HEK293 (cell line): ENCODE measurements around the gene DPP6.

Experiments used
- CTCF ChIA-PET: fragments of 350-600 bp; formaldehyde crosslinking; extraction: SDS; loops from one replicate; lab custom pipeline; 2021; ENCODE audit warnings: antibody characterized with exemption; lab: Yijun Ruan, JAX
- POLR2A ChIA-PET: fragments of 300-600 bp; formaldehyde crosslinking; extraction: SDS; loops from one replicate; lab custom pipeline; 2020; ENCODE audit warnings: antibody characterized with exemption, inconsistent platforms; lab: Yijun Ruan, JAX
- H3K27ac ChIP-seq: fragments of 200-500 bp; sonication (Bioruptor generic); 2 replicates; pipeline ENCODE4 v1.5.1; 2014; ENCODE audit warnings: low read depth, low read length, control low read depth, inconsistent platforms; ENCODE audit errors: extremely low read depth
- H3K36me3 ChIP-seq, 2 experiments: fragments of 200-500 bp in 1 of 2; sonication (Bioruptor generic) in 1 of 2; 1 replicate in 1 of 2; 2 replicates in 1 of 2; pipeline ENCODE4 v1.5.1; 2014 to 2017; ENCODE audit warnings: inconsistent platforms in 2 of 2, low read length in 2 of 2; ENCODE audit not compliant: control insufficient read depth in 2 of 2, insufficient read depth in 1 of 2
- H3K4me1 ChIP-seq: fragments of 200-500 bp; sonication (Bioruptor generic); 2 replicates; pipeline ENCODE4 v1.5.1; 2014; ENCODE audit warnings: mild to moderate bottlenecking, low read length, inconsistent platforms; ENCODE audit not compliant: control insufficient read depth, insufficient read depth
- H3K4me3 ChIP-seq: 2 replicates; pipeline ENCODE4 v1.5.1; 2011; ENCODE audit warnings: low read depth, mild to moderate bottlenecking, control low read depth, low read length, moderate library complexity
- H3K9me3 ChIP-seq: fragments of 200-500 bp; sonication (Bioruptor generic); 2 replicates; pipeline ENCODE4 v1.5.1; 2014; ENCODE audit warnings: low read depth, low read length, inconsistent platforms; ENCODE audit not compliant: control insufficient read depth, insufficient read depth
- KLF9 ChIP-seq: fragments of 450-650 bp; formaldehyde crosslinking; IDR thresholded peaks from 2 replicates; pipeline ENCODE4 v1.5.1; 2016; ENCODE audit warnings: missing biosample characterization, missing genetic modification characterization, low read depth
- SCRT2 ChIP-seq: fragments of 450-650 bp; formaldehyde crosslinking; IDR thresholded peaks from 2 replicates; pipeline ENCODE4 v1.5.1; 2016; ENCODE audit warnings: missing biosample characterization, missing genetic modification characterization
- SETDB1 ChIP-seq: IDR thresholded peaks from one replicate; pipeline ENCODE4 v1.6.1; 2017; ENCODE audit warnings: mild to moderate bottlenecking, low read length, moderate library complexity, mixed read lengths; ENCODE audit not compliant: insufficient read length
- TRIM28 ChIP-seq: IDR thresholded peaks from 2 replicates; pipeline ENCODE4 v1.6.1; 2011; ENCODE audit warnings: low read length, control low read depth, borderline replicate concordance
- WT1 ChIP-seq: fragments of 450-650 bp; formaldehyde crosslinking; IDR thresholded peaks from 2 replicates; pipeline ENCODE4 v1.5.1; 2016; ENCODE audit warnings: missing biosample characterization, missing genetic modification characterization
- ZBTB20 ChIP-seq: fragments of 450-650 bp; formaldehyde crosslinking; IDR thresholded peaks from 2 replicates; pipeline ENCODE4 v1.5.1; 2016; ENCODE audit warnings: missing biosample characterization, missing genetic modification characterization
- ZFP41 ChIP-seq: fragments of 450-650 bp; formaldehyde crosslinking; IDR thresholded peaks from 2 replicates; pipeline ENCODE4 v1.5.1; 2016; ENCODE audit warnings: missing biosample characterization, missing genetic modification characterization, borderline replicate concordance
- ZNF214 ChIP-seq: fragments of 450-650 bp; formaldehyde crosslinking; IDR thresholded peaks from 2 replicates; pipeline ENCODE4 v1.5.1; 2017; ENCODE audit warnings: missing biosample characterization, mild to moderate bottlenecking, missing genetic modification characterization, borderline replicate concordance
- ZNF423 ChIP-seq: fragments of 450-650 bp; formaldehyde crosslinking; IDR thresholded peaks from 2 replicates; pipeline ENCODE4 v1.5.1; 2016; ENCODE audit warnings: missing biosample characterization, missing genetic modification characterization
- ZNF701 ChIP-seq: fragments of 450-650 bp; formaldehyde crosslinking; IDR thresholded peaks from 2 replicates; pipeline ENCODE4 v1.5.1; 2016; ENCODE audit warnings: missing biosample characterization, missing genetic modification characterization
- TF ChIP-seq, protein P1 (sequence below): fragments of 450-650 bp; formaldehyde crosslinking; IDR thresholded peaks from 2 replicates; pipeline ENCODE4 v1.5.1; 2016; ENCODE audit warnings: missing biosample characterization, missing genetic modification characterization
- TF ChIP-seq, protein P2 (sequence below): sonication (generic); formaldehyde crosslinking; IDR thresholded peaks from 2 replicates; pipeline ENCODE4 v1.8.1; 2022; ENCODE audit warnings: mild to moderate bottlenecking, moderate library complexity, missing genetic modification reagents
- TF ChIP-seq, protein P3 (sequence below): fragments of 450-650 bp; formaldehyde crosslinking; IDR thresholded peaks from 2 replicates; pipeline ENCODE4 v1.5.1; 2016; ENCODE audit warnings: missing biosample characterization, missing genetic modification characterization, low read depth
- TF ChIP-seq, protein P4 (sequence below): fragments of 450-650 bp; formaldehyde crosslinking; IDR thresholded peaks from 2 replicates; pipeline ENCODE4 v1.5.1; 2016; ENCODE audit warnings: missing biosample characterization, missing genetic modification characterization
- TF ChIP-seq, protein P5 (sequence below): fragments of 450-650 bp; formaldehyde crosslinking; conservative IDR thresholded peaks from 2 replicates; pipeline ENCODE4 v1.5.1; 2016; ENCODE audit warnings: low read depth, missing biosample characterization, missing genetic modification characterization

Gene DPP6

DNA sequence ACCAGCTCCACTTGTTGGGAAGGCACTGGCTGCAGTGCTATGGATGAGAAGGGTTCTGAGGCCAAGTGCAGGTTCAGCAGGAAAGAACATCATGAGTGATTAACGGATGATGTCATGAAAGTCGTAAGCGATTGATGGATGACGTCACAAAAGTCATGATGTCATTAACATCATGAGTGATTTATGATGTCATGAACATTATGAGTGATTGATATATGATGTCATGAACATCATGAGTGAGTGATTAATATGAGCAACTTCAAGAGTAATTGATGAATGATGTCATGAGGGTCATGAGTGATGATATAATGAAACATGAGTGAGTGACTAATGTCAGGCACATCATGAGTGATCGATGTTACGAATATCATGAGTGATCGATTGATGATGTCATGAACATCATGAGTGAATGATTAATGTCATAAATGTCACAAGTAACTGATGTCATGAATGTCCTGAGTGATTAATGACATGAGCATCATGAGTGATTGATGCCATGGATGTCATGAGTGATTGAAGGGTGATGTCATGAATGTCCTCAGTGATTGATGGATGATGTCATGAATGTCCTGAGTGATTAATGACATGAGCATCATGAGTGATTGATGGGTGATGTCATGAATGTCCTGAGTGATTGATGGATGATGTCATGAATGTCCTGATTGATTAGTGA is 765.2 kb downstream of the DPP6 start (continued):
- TF ChIP-seq, protein P1, sequence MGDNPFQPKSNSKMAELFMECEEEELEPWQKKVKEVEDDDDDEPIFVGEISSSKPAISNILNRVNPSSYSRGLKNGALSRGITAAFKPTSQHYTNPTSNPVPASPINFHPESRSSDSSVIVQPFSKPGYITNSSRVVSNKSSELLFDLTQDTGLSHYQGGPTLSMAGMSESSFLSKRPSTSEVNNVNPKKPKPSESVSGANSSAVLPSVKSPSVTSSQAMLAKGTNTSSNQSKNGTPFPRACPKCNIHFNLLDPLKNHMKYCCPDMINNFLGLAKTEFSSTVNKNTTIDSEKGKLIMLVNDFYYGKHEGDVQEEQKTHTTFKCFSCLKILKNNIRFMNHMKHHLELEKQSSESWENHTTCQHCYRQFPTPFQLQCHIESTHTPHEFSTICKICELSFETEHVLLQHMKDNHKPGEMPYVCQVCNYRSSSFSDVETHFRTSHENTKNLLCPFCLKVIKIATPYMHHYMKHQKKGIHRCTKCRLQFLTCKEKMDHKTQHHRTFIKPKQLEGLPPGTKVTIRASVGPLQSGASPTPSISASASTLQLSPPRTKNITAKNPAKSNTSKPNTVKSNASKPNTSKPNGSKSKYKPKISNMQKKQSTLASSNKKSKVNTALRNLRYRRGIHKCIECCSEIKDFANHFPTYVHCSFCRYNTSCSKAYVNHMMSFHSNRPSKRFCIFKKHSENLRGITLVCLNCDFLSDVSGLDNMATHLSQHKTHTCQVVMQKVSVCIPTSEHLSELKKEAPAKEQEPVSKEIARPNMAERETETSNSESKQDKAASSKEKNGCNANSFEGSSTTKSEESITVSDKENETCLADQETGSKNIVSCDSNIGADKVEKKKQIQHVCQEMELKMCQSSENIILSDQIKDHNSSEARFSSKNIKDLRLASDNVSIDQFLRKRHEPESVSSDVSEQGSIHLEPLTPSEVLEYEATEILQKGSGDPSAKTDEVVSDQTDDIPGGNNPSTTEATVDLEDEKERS (tag by site-specific recombination), result no peak
- no peak for TF ChIP-seq ZFP41 (tag by site-specific recombination)
- 0 out of 2 replicates have a peak, but pooled peaks have one; percentile 13 for TF ChIP-seq SCRT2 (tag by site-specific recombination)
- TF ChIP-seq, protein P2, sequence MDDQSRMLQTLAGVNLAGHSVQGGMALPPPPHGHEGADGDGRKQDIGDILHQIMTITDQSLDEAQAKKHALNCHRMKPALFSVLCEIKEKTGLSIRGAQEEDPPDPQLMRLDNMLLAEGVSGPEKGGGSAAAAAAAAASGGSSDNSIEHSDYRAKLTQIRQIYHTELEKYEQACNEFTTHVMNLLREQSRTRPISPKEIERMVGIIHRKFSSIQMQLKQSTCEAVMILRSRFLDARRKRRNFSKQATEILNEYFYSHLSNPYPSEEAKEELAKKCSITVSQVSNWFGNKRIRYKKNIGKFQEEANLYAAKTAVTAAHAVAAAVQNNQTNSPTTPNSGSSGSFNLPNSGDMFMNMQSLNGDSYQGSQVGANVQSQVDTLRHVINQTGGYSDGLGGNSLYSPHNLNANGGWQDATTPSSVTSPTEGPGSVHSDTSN (CRISPR knock-in tag), result no peak
- TF ChIP-seq, protein P3, sequence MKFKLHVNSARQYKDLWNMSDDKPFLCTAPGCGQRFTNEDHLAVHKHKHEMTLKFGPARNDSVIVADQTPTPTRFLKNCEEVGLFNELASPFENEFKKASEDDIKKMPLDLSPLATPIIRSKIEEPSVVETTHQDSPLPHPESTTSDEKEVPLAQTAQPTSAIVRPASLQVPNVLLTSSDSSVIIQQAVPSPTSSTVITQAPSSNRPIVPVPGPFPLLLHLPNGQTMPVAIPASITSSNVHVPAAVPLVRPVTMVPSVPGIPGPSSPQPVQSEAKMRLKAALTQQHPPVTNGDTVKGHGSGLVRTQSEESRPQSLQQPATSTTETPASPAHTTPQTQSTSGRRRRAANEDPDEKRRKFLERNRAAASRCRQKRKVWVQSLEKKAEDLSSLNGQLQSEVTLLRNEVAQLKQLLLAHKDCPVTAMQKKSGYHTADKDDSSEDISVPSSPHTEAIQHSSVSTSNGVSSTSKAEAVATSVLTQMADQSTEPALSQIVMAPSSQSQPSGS (tag by site-specific recombination), result peak; percentile 98
- no peak for TF ChIP-seq KLF9 (tag by site-specific recombination)
- TF ChIP-seq ZBTB20 (tag by site-specific recombination), result no peak
- TF ChIP-seq SETDB1, result peak; percentile 18
- no peak for TF ChIP-seq ZNF423 (tag by site-specific recombination)

DNA sequence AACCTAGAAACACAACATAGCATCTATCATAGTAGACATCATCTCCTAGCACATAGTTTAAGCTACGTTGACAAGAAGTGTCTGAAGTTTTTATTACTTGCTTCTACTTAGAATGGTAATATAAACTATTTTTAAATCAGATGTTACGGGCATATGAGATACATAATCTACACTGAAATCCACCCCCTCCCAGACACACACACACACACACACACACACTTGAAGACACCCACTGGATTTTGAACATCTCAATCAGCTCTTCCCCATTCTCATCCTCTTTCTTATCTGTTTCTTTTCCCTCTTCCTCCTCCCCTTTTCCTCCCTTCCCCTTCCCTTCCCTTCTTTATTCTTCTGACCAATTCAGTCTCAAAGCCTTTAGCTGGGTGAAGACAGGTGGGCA is 774.8 kb downstream of the DPP6 start:
- Histone ChIP-seq H3K4me1 (no peaks in the 10 kb centered on the region), H3K36me3 (no peaks in the 10 kb centered on the region), H3K27ac (no peak overlapping the region), H3K9me3 (no peaks in the 10 kb centered on the region), H3K4me3 (no peak overlapping the region)
- TF ChIP-seq ZNF701 (no peak), TRIM28 (no peak), ZNF214 (tag by site-specific recombination) (no peak), WT1 (tag by site-specific recombination) (no peak)
- TF ChIP-seq, protein P4, sequence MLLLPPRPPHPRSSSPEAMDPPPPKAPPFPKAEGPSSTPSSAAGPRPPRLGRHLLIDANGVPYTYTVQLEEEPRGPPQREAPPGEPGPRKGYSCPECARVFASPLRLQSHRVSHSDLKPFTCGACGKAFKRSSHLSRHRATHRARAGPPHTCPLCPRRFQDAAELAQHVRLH (tag by site-specific recombination), result no peak
- TF ChIP-seq, protein P5, sequence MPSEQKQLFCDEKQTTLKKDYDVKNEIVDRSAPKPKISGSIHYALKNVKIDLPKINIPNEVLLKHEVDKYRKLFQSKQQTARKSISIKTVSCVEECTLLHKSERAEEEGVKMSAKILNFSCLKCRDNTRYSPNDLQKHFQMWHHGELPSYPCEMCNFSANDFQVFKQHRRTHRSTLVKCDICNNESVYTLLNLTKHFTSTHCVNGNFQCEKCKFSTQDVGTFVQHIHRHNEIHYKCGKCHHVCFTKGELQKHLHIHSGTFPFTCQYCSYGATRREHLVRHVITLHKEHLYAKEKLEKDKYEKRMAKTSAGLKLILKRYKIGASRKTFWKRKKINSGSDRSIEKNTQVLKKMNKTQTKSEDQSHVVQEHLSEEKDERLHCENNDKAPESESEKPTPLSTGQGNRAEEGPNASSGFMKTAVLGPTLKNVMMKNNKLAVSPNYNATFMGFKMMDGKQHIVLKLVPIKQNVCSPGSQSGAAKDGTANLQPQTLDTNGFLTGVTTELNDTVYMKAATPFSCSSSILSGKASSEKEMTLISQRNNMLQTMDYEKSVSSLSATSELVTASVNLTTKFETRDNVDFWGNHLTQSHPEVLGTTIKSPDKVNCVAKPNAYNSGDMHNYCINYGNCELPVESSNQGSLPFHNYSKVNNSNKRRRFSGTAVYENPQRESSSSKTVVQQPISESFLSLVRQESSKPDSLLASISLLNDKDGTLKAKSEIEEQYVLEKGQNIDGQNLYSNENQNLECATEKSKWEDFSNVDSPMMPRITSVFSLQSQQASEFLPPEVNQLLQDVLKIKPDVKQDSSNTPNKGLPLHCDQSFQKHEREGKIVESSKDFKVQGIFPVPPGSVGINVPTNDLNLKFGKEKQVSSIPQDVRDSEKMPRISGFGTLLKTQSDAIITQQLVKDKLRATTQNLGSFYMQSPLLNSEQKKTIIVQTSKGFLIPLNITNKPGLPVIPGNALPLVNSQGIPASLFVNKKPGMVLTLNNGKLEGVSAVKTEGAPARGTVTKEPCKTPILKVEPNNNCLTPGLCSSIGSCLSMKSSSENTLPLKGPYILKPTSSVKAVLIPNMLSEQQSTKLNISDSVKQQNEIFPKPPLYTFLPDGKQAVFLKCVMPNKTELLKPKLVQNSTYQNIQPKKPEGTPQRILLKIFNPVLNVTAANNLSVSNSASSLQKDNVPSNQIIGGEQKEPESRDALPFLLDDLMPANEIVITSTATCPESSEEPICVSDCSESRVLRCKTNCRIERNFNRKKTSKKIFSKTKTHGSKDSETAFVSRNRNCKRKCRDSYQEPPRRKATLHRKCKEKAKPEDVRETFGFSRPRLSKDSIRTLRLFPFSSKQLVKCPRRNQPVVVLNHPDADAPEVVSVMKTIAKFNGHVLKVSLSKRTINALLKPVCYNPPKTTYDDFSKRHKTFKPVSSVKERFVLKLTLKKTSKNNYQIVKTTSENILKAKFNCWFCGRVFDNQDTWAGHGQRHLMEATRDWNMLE (tag by site-specific recombination), result no peak
- CTCF ChIA-PET, result no interaction called here
- POLR2A ChIA-PET, result no interaction called here
